GM19099 (cell line): ENCODE data around the gene CDH13.

Experiments used
- POLR2A ChIP-seq: IDR thresholded peaks from 3 replicates; pipeline ENCODE4 v1.6.1; 2011; ENCODE audit warnings: low read depth; ENCODE audit not compliant: insufficient read length; ENCODE audit errors: extremely low read depth

The CDH13 gene

GRCh38 chr16:82636485-82636884 is 9.7 kb downstream of the CDH13 start:
- no peak for TF ChIP-seq POLR2A

DNA sequence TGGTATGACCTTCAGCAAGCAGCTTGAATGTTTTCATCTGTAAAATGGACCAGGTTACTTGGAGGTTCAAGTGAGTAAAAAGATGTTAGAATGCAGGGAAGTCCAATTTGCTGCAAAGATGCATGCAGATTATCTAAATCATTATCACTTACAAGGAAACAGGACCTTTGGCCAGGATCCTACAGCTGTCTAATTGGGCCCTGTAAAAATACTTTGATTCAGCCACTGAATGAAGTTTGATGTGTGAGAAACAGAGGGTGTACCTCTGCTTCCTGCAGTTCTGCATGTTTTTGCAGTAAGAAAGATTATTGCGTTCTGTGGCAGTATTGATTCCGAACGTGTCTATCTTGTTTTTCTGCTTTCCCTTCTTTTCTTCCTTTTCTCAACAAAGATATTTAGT is 10.2 kb downstream of the CDH13 start:
- no peak for TF ChIP-seq POLR2A

DNA sequence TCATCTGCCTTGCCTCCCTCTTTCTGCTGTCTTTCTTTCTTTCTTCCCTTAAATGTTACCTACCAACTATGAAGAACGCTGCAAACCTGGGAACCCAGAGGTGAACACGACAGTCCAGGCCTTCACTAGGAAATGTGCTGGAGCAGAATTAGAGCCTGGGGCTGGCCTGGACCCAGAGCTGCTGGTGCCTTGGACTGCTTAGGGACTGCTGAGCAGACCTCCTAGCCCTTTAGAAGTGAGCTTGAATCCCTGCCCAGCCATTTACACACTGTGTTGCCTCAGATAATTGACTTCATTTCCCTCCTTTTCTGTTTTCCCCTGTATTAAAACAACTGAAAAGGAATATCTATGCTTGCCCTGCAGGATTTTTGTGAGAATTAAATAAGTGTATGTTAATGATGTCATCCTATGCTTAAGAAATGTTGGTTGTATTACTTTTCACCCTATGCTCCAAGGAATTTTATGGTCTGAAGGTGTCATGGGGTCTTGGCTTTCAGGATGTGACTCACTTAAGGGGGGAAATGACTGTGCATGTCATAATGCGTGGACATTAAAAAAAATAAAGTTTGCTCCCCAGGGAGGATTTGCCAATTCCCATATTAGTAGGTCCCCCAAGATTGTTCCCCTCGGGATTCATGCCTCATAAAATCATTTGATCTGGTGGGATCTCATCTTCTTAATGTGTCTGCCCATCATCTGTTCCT is 11.5 kb downstream of the CDH13 start:
- TF ChIP-seq POLR2A, result no peak

GRCh38 chr16:82639263-82639662 is 12.5 kb downstream of the CDH13 start:
- no peak for TF ChIP-seq POLR2A

- TF ChIP-seq POLR2A, result no peak
Observed at GRCh38 chr16:82639666-82640336, 13.0 kb downstream of the CDH13 start.

- no peak for TF ChIP-seq POLR2A
Observed at GRCh38 chr16:82641336-82641984, 14.7 kb downstream of the CDH13 start.

DNA sequence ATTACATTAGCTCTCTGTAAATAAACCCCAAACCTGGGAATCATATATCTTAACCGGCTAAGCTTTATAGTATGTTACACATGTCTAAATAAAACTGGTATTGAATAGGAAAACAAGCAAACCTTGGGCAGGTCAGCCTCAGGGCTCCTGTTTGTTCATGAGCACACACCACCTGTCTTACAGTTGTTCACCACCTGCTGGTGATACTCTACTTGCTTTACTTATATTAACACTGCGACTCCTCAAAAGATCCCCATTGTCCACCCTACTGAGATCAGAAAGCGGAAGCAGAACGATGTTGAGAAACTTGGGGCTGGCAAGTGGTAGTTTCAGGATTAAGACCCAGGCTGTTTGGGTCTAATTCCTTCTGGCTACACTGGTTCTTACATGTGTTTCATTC is 16.4 kb downstream of the CDH13 start:
- TF ChIP-seq POLR2A, result no peak

- TF ChIP-seq POLR2A, result no peak
Observed at GRCh38 chr16:82643936-82644630, 17.3 kb downstream of the CDH13 start.

GRCh38 chr16:82646504-82646903 is 19.7 kb downstream of the CDH13 start:
- no peak for TF ChIP-seq POLR2A

- TF ChIP-seq POLR2A, result no peak
Observed at GRCh38 chr16:82649766-82650165, 23.0 kb downstream of the CDH13 start.

- TF ChIP-seq POLR2A, result no peak
Observed at GRCh38 chr16:82650804-82651203, 24.0 kb downstream of the CDH13 start.

DNA sequence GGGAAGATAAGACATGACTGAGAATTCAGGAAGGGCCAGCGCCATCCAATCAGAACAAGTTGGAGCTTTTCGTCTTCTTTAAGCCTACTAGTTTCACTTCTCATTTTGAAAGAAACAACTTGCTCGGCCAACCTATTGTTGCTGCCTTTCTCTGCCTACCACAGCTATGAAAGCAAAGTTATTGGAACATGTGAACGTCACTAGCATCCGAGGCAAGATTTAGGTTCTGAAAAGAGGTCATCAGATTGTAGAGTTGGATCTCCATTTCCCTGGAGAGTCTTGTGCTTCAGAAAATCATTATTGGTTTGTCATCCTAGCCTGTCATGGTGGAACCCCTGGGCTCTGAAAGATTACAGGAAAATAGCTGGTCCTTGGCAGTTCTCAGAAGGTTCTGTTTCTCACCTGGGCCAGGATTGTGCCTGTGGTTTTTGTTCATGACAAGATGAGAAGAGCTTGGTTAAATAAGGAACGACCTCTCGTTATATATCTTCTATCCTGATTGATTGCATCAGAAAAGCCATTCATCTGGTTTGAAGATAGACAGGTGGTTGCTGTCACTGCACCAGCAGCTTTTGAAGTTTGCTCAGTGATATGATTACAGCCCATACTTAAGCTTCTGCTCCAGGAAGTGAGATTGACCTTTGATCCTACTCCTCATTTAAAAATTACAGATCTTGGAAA is 25.3 kb downstream of the CDH13 start:
- peak; percentile 6 for TF ChIP-seq POLR2A

GRCh38 chr16:82652826-82653225 is 26.1 kb downstream of the CDH13 start:
- no peak for TF ChIP-seq POLR2A

DNA sequence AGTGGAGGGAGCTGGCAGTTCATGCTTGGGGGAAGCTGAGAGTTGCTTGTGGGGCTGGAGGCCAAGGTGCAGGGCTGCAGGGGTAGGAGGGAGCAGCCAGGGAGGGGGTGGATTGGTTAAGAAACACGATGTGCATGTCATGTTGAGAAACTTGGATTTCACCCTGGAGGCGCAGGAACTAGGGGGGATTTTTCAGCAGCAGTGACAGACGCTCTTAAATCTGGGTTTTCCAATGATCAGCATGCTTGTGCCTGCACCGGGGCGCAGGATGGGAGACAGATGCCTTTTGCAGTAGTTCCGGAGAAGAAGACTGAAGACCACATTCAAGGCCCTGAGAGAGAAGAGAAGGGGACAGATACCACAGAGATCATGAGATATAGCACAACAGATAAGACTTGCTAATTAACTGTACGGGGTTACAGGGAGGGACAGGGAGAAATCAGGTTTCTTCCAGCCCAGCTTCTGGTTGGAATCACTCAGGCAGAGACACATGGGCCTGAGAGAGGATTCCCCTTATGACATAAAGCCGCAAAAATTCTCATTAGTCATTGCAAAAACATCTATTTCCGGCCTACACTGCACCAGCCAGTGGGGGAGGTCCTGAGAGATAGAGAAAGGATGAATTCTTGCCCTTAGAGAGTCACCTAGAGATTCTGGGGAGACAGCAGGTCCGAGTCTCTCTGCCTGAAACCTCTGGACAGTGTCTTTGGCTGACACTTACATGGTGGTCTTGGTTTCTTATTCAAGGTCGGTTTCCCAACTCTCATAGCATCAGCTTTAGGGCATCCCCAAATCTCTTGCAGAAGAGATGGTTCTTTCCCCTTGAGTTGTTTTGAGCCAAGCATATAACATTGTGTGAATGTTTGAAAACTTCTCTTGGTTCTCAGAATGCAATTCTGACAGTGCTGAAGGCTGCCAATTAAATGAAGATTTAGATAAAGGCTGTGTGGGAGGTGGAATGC is 27.1 kb downstream of the CDH13 start:
- TF ChIP-seq POLR2A, result peak; percentile 44

- no peak for TF ChIP-seq POLR2A
Observed at GRCh38 chr16:82655072-82655714, 28.4 kb downstream of the CDH13 start.
